Omental fat pad (tissue), 4 donors: ENCODE data around the gene CPNE8. TPM values are rescaled to one million over a fixed set of nuclear protein-coding genes. Genes with fewer than 3 reads are reported as not detected.

Source experiments
- ATAC-seq: fragments of 150-250 bp; one replicate; pipeline ENCODE4 v1.9.1; 2016; ENCODE audit warnings: mild to moderate bottlenecking, moderate library complexity; ENCODE audit not compliant: low FRiP score
- DNase-seq: peaks from one replicate; pipeline ENCODE4 v3.0.0-alpha.2; 2019; ENCODE audit warnings: low spot score
- total RNA-seq, 4 donors: library from RNA; depleted of rRNA; stranded (reverse); fragments of >200 nt; gene quantifications; one replicate each; pipeline ENCODE4 v1.1.0, GENCODE V29; 2016
- TF ChIP-seq, protein P1 (sequence below), 3 donors: fragments of 450-650 bp; IDR thresholded peaks; one replicate each; pipeline ENCODE4 v1.5.1; 2016 to 2017; ENCODE audit warnings: antibody characterized with exemption in 3 of 3, mild to moderate bottlenecking in 3 of 3, moderate library complexity in 2 of 3

Gene CPNE8
- total RNA-seq, 4 donors from 2014 or later, result 16.3 to 42.8 (median 27.3) TPM

DNA sequence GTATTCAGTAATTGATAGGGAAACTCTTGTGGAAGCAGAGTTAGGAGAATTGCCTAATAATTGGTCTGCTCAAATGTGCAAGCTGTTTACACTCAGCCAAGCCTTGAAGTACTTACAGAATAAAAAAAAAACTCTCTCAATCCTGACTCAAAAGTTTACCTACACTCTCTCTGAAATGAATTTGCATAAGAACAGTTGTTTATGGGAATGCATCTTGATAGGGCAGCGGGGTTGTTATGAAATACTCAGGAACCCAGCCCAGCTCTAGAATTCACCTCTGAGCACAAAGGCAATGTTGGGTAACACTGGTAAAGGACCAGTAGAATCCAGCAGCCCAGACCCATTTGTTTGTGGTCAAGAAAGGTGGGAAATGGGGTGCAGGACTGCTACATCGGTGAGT is 267.0 kb downstream of the CPNE8 start:
- DNase-seq, result no peak
- ATAC-seq, result no peak
- TF ChIP-seq, protein P1, sequence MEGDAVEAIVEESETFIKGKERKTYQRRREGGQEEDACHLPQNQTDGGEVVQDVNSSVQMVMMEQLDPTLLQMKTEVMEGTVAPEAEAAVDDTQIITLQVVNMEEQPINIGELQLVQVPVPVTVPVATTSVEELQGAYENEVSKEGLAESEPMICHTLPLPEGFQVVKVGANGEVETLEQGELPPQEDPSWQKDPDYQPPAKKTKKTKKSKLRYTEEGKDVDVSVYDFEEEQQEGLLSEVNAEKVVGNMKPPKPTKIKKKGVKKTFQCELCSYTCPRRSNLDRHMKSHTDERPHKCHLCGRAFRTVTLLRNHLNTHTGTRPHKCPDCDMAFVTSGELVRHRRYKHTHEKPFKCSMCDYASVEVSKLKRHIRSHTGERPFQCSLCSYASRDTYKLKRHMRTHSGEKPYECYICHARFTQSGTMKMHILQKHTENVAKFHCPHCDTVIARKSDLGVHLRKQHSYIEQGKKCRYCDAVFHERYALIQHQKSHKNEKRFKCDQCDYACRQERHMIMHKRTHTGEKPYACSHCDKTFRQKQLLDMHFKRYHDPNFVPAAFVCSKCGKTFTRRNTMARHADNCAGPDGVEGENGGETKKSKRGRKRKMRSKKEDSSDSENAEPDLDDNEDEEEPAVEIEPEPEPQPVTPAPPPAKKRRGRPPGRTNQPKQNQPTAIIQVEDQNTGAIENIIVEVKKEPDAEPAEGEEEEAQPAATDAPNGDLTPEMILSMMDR (IDR thresholded peaks at IDR 0.05), result no peak

DNA sequence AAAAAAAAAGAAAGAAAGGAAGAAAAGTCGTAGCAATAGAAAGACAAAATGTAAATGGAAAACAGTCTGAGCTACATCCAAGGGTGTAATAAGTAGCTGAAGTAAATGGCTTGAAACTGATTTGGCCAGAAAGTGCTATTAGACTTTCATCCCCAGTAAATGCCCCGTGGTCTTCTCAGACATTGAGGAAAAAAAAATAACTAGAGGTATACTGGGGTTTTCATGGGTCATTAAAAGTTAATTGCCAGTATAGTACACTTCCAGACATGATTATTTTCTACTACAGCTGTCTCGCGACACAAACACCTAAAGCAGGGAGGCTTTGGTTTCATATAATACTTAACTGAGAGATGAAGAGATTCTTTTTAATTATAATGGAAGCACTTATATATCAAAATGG is 271.9 kb downstream of the CPNE8 start:
- ATAC-seq (no peak), DNase-seq (no peak)
- TF ChIP-seq, protein P1 (IDR thresholded peaks at IDR 0.05), result no peak

DNA sequence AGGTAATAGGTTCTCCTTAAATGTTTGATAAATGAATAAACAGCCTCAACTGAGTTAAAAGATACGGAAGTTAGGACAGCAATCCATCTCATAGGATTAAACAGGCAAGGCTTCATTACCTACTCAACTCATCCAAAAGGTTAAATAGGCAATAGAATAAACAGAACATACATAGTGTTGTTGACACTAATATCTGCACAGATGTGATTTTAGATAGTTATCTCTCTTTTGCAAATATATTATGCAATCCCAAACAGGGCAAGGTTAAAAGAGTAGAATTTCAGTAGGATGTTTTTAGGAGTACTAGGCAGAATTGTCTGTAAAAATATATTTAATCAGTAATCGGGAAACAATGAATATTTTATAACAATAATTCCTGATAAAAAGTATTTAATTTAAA is 276.3 kb downstream of the CPNE8 start:
- no peak for ATAC-seq
- no peak for DNase-seq
- TF ChIP-seq, protein P1 (IDR thresholded peaks at IDR 0.05), result no peak

DNA sequence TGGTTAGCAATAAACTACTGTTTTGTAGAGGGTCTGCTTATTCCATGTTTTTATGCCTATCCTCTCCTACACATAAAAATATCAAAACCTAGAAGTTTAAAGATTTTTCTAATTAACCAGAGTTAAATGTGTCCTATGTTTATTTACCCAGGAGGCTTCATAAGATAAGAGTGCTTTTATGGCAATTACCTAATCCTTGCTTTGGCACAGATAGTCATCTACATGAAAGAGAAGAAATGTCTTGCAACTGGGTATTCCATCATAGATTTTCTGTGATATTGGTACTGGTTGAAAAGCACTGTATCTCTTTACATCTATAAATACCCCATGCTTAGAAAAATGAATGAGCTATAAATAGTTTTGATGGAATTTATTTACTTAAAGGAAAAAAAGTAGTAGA is 277.1 kb downstream of the CPNE8 start:
- TF ChIP-seq, protein P1 (IDR thresholded peaks at IDR 0.05), result no peak
- DNase-seq (no peak), ATAC-seq (no peak)

DNA sequence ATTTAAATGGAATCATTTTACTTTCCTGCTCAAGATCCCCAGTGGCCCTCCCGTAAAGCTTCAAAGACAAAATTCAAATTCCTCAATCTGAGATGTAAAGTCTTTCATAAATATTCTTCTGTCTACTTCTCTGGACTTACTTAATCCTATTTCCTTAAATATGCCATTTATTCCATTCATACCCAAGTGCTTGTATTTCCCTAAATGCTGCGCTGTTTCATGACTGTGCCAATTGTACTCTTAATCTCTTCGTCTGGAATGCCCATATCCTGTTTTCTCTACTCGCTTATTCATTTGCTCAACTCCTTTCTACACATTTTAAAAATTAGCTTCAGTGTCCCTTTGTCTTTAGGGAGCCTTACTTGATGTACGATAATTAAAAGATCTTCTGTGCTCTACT is 280.1 kb downstream of the CPNE8 start:
- TF ChIP-seq, protein P1 (IDR thresholded peaks at IDR 0.05), result no peak
- DNase-seq (no peak), ATAC-seq (no peak)

DNA sequence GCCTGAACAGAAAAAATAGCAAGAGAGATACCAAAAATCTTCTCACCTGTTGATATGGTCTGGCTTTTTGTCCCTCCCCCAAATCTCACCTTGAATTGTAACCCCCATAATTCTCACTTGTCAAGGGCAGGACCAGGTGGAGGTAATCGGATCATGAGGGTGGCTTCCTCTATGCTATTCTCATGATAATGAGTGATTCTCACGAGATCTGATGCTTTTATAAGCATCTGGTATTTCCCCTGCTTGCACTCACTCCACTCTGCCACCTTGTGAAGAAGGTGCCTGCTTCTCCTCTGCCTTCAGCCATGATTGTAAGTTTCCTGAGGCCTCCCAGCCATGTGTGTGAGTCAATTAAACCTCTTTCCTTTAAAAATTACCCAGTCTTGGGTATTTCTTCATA is 291.2 kb downstream of the CPNE8 start:
- TF ChIP-seq, protein P1 (IDR thresholded peaks at IDR 0.05), result no peak
- ATAC-seq (no peak), DNase-seq (no peak)

DNA sequence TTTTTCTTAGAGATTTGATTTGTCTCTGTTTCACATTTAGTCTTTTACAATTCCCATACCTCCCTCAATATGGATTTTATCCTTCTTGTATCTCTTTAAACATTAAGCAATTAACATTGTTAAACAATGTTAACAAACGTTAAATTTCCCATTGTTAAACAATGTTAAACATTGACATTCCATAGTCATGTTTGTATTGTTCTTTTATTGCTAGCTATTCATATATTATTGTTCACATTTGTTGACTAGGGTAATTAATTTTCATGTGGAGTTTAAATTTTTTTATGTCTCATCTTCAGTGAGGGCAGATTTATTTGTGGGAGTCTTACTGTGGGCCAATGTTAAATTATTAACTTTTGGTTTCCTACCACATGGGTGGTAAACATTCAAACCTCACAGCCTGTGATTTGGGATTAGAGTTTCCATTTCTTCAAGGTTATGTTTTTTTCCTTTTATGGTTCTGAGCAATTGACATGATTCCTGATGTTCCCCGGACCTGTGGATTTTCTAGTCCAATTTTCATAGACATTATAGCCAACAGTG is 294.5 kb downstream of the CPNE8 start:
- ATAC-seq (no peak), DNase-seq (no peak)
- TF ChIP-seq, protein P1 (IDR thresholded peaks at IDR 0.05), result no peak
